Activated CD4-positive, alpha-beta memory T cell treated with anti-CD3 and anti-CD28 coated beads for 36 hours (primary cell): Measurements from ENCODE around the gene IMMP2L. TPM values are rescaled to one million over a fixed set of nuclear protein-coding genes. Genes with fewer than 3 reads are reported as not detected.
"Not testable (repeated sequence)": the region's sequence is repeated elsewhere in the genome, so short reads cannot be mapped to it uniquely, and the experiment has no call there.

Experiments
- CTCF ChIA-PET: fragments of 350-600 bp; sonication (Branson Sonifier 250); formaldehyde crosslinking; loops from one replicate; lab custom pipeline; 2021; ENCODE audit warnings: antibody characterized with exemption, inconsistent platforms; lab: Charles Lee
- POLR2A ChIA-PET: fragments of 350-600 bp; sonication (Branson Sonifier 250); formaldehyde crosslinking; loops from one replicate; lab custom pipeline; 2021; ENCODE audit warnings: antibody characterized with exemption; lab: Charles Lee
- DNase-seq: peaks from one replicate; pipeline ENCODE4 v3.0.0-alpha.2; 2020
- H3K27ac Mint-ChIP-seq: one replicate; pipeline ENCODE4 v1.8.0; 2021; ENCODE audit warnings: mixed read lengths
- H3K27me3 Mint-ChIP-seq: one replicate; pipeline ENCODE4 v1.8.0; 2021; ENCODE audit warnings: mixed read lengths
- H3K36me3 Mint-ChIP-seq: one replicate; pipeline ENCODE4 v1.8.0; 2021; ENCODE audit warnings: mixed read lengths
- H3K4me1 Mint-ChIP-seq: one replicate; pipeline ENCODE4 v1.8.0; 2021; ENCODE audit warnings: low read depth, mixed read lengths
- H3K4me3 Mint-ChIP-seq: one replicate; pipeline ENCODE4 v1.8.0; 2021; ENCODE audit warnings: mild to moderate bottlenecking, mixed read lengths
- H3K9me3 Mint-ChIP-seq: one replicate; pipeline ENCODE4 v1.8.0; 2021; ENCODE audit warnings: mixed read lengths
- intact Hi-C: fragments of 100-400 bp; cut with micrococcal nuclease; formaldehyde crosslinking; loops from one replicate; pipeline ENCODE4 v1.15.1; 2023
- total RNA-seq, 2 experiments: library from RNA; stranded (reverse); gene quantifications; one replicate each; pipeline ENCODE4 v1.2.3, GENCODE V29; 2021

IMMP2L gene
- total RNA-seq, 2 experiments from 2014 or later, result 14.4 to 20.5 TPM

- H3K9me3 Mint-ChIP-seq, result peaks cover 27% of the 10 kb centered on the region
- intact Hi-C loops, result no loop called here
- CTCF ChIA-PET, result no interaction called here
Observed at GRCh38 chr7:110677405-110677804, 884.9 kb downstream of the IMMP2L start.

GRCh38 chr7:110676785-110677184 lies 885.5 kb downstream of the IMMP2L start:
- intact Hi-C loops, result no loop called here
- POLR2A ChIA-PET, result no interaction called here
- Mint-ChIP-seq H3K36me3 (peaks cover 10% of the 10 kb centered on the region), H3K4me3 (no peak overlapping the region), H3K4me1 (no peaks in the 10 kb centered on the region), H3K27me3 (no peaks in the 10 kb centered on the region), H3K9me3 (peaks cover 30% of the 10 kb centered on the region), H3K27ac (no peak overlapping the region)
- CTCF ChIA-PET, result no interaction called here
- DNase-seq, result no peak

More at GRCh38 chr7:110677405-110677804, 884.9 kb downstream of the IMMP2L start:
- no peak overlapping the region for H3K27ac Mint-ChIP-seq
- DNase-seq, result no peak
- H3K36me3 Mint-ChIP-seq, result peaks cover 10% of the 10 kb centered on the region
- no peaks in the 10 kb centered on the region for H3K27me3 Mint-ChIP-seq
- POLR2A ChIA-PET, result no interaction called here
- H3K4me3 Mint-ChIP-seq, result no peak overlapping the region
- H3K4me1 Mint-ChIP-seq, result no peaks in the 10 kb centered on the region

GRCh38 chr7:110675383-110676103 lies 886.7 kb downstream of the IMMP2L start:
- peaks cover 33% of the 10 kb centered on the region for H3K9me3 Mint-ChIP-seq
- H3K36me3 Mint-ChIP-seq, result peaks cover 13% of the 10 kb centered on the region
- POLR2A ChIA-PET, result no interaction called here
- CTCF ChIA-PET, result no interaction called here
- H3K27me3 Mint-ChIP-seq, result no peaks in the 10 kb centered on the region
- no peak overlapping the region for H3K4me3 Mint-ChIP-seq
- no peaks in the 10 kb centered on the region for H3K4me1 Mint-ChIP-seq
- intact Hi-C loops, result no loop called here
- no peak overlapping the region for H3K27ac Mint-ChIP-seq
- no peak for DNase-seq

DNA sequence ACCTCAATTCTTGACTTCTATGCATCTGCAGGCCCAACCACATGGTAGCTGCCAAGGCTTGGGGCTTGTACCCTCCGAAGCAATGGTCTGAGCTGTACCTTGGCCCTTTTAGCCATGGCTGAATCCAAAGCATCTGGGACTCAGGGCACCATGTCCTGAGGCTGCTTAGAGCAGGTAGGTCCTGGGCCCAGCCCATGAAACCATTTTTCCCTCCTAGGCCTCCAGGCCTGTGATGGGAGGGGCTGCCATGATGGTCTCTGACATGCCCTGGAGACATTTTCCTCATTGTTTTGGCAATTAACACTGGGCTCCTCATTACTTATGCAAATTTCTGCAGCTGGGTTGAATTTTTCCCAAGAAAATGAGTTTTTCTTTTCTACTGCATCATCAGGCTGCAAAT lies 889.1 kb downstream of the IMMP2L start:
- intact Hi-C loops, result no loop called here
- POLR2A ChIA-PET, result no interaction called here
- Mint-ChIP-seq H3K27me3 (no peaks in the 10 kb centered on the region), H3K27ac (no peak overlapping the region), H3K4me3 (no peak overlapping the region), H3K9me3 (peaks cover 33% of the 10 kb centered on the region), H3K4me1 (no peaks in the 10 kb centered on the region), H3K36me3 (peaks cover 13% of the 10 kb centered on the region)
- DNase-seq, result no peak
- CTCF ChIA-PET, result no interaction called here

DNA sequence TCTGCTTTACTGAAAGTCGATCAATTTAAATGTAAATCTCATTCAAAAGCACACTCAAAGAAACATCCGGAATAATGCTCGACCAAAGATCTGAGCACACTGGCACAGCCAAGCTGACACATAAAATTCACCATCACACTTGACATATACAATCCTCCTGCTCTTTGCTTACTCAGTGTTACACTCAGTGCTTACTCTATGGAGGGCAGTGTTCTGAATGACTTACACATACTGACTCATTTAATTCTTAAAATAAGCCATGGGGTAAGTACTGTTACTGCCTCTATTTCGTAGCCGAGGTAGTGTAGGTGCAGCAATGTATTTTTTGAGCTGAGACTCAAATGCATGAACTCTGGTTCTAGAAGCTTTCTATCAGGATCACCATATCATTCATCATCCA lies 892.9 kb downstream of the IMMP2L start:
- DNase-seq, result no peak
- peaks cover 11% of the 10 kb centered on the region for H3K36me3 Mint-ChIP-seq
- CTCF ChIA-PET, result no interaction called here
- no peaks in the 10 kb centered on the region for H3K27me3 Mint-ChIP-seq
- POLR2A ChIA-PET, result no interaction called here
- no peak overlapping the region for H3K4me3 Mint-ChIP-seq
- intact Hi-C loops, result no loop called here
- peaks cover 31% of the 10 kb centered on the region for H3K9me3 Mint-ChIP-seq
- H3K4me1 Mint-ChIP-seq, result no peaks in the 10 kb centered on the region
- H3K27ac Mint-ChIP-seq, result no peak overlapping the region

GRCh38 chr7:110664803-110665202 lies 897.5 kb downstream of the IMMP2L start:
- no peak overlapping the region for H3K4me3 Mint-ChIP-seq
- peaks cover 21% of the 10 kb centered on the region for H3K9me3 Mint-ChIP-seq
- CTCF ChIA-PET, result no interaction called here
- H3K27ac Mint-ChIP-seq, result no peak overlapping the region
- POLR2A ChIA-PET, result interaction anchor here (0.7 kb wide), 1 partner anchor 14 kb away, joined by 4 read pairs; no protein-coding TSS in a partner anchor
- peaks cover 3% of the 10 kb centered on the region for H3K36me3 Mint-ChIP-seq
- no peaks in the 10 kb centered on the region for H3K4me1 Mint-ChIP-seq
- intact Hi-C loops, result no loop called here
- no peak for DNase-seq
- H3K27me3 Mint-ChIP-seq, result no peaks in the 10 kb centered on the region

GRCh38 chr7:110660637-110661036 lies 901.7 kb downstream of the IMMP2L start:
- H3K27me3 Mint-ChIP-seq, H3K36me3 Mint-ChIP-seq, POLR2A ChIA-PET, CTCF ChIA-PET, intact Hi-C loops, DNase-seq, H3K27ac Mint-ChIP-seq, H3K4me1 Mint-ChIP-seq, H3K4me3 Mint-ChIP-seq: not testable (repeated sequence)
- peaks cover 56% of the 10 kb centered on the region for H3K9me3 Mint-ChIP-seq

- Mint-ChIP-seq H3K27ac (no peak overlapping the region), H3K27me3 (no peaks in the 10 kb centered on the region), H3K4me1 (no peaks in the 10 kb centered on the region), H3K4me3 (no peak overlapping the region), H3K9me3 (peaks cover 7% of the 10 kb centered on the region), H3K36me3 (no peaks in the 10 kb centered on the region)
- intact Hi-C loops, result no loop called here
- ChIA-PET CTCF (no interaction called here), POLR2A (interaction anchor here (0.6 kb wide), 1 partner anchor 15 kb away, joined by 4 read pairs; no protein-coding TSS in a partner anchor)
- no peak for DNase-seq
Observed at GRCh38 chr7:110650328-110650727, 912.0 kb downstream of the IMMP2L start.

DNA sequence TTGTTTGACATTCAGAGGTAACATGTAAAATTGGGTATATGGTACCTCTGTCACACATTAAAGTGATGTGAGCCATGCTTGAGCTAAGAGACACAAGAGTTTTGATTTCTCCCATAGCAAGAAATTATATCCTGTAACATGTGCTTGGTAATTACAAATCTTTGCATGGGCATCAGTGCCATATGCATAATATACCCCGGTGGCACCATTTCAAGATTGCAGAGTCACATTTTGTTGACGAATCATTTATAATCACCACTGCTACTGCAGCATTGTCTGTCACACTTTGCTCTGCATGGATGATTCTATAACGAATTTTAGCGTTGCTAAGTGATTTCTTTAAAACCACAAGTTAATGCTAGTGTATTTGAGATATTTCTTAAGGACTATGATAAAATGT lies 915.0 kb downstream of the IMMP2L start:
- Mint-ChIP-seq H3K4me3 (no peak overlapping the region), H3K4me1 (no peaks in the 10 kb centered on the region), H3K9me3 (no peaks in the 10 kb centered on the region), H3K27me3 (no peaks in the 10 kb centered on the region), H3K27ac (no peak overlapping the region), H3K36me3 (no peaks in the 10 kb centered on the region)
- ChIA-PET CTCF (no interaction called here), POLR2A (no interaction called here)
- intact Hi-C loops, result no loop called here
- DNase-seq, result no peak

GRCh38 chr7:110646804-110647203 lies 915.5 kb downstream of the IMMP2L start:
- intact Hi-C loops, result no loop called here

DNA sequence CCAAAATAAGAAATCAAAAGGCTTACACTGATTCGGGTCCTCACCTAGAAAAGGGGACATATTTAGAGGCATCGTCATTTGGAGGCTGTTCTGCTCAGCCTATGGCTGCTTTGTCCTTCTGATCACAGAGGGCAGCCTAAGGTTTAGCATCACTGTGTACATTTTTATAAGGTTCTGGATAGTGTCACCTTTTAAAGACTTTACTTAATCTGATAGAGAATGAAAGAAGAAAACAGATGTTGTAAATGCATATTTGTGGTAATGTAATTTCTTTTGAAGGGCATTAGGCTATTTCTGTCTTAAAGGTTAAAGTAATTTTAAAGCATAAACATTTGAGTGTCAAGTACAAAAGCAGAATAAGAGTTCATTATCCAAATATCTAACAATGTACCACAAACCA lies 916.7 kb downstream of the IMMP2L start:
- Mint-ChIP-seq H3K27ac (no peak overlapping the region), H3K4me1 (no peaks in the 10 kb centered on the region), H3K36me3 (no peaks in the 10 kb centered on the region), H3K9me3 (no peaks in the 10 kb centered on the region), H3K27me3 (no peaks in the 10 kb centered on the region), H3K4me3 (no peak overlapping the region)
- intact Hi-C loops, result no loop called here
- no peak for DNase-seq
- POLR2A ChIA-PET, result no interaction called here
- CTCF ChIA-PET, result no interaction called here

More at GRCh38 chr7:110646804-110647203, 915.5 kb downstream of the IMMP2L start:
- H3K27me3 Mint-ChIP-seq, result no peaks in the 10 kb centered on the region
- H3K27ac Mint-ChIP-seq, result no peak overlapping the region
- no peaks in the 10 kb centered on the region for H3K36me3 Mint-ChIP-seq
- DNase-seq, result no peak
- POLR2A ChIA-PET, result no interaction called here
- CTCF ChIA-PET, result no interaction called here
- H3K4me1 Mint-ChIP-seq, result no peaks in the 10 kb centered on the region
- no peaks in the 10 kb centered on the region for H3K9me3 Mint-ChIP-seq
- H3K4me3 Mint-ChIP-seq, result no peak overlapping the region

DNA sequence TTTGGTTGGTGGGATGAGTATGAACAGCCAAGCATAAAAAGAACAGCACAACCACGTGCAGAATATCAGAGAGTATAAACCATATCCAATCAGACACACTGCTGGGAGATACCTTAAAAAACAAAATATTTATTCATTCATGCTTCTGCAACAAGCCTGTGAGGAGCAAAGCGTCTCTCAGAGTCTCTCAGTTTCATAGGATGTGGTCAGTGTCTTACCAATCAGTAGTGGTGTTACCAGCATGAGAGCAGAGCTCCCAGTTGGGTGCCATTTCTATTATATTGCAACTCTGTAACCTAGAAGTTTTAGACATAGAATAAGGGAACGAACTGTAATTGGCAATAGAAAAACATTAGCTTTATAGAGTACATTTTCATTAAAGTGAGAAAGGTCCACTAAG lies 917.2 kb downstream of the IMMP2L start:
- Mint-ChIP-seq H3K4me1 (no peaks in the 10 kb centered on the region), H3K27me3 (no peaks in the 10 kb centered on the region), H3K36me3 (no peaks in the 10 kb centered on the region), H3K27ac (no peak overlapping the region), H3K4me3 (no peak overlapping the region), H3K9me3 (no peaks in the 10 kb centered on the region)
- no peak for DNase-seq
- CTCF ChIA-PET, result no interaction called here
- intact Hi-C loops, result no loop called here
- POLR2A ChIA-PET, result no interaction called here

- H3K27me3 Mint-ChIP-seq, result peaks cover 5% of the 10 kb centered on the region
- intact Hi-C loops, result no loop called here
- H3K4me3 Mint-ChIP-seq, result no peak overlapping the region
- H3K36me3 Mint-ChIP-seq, result no peaks in the 10 kb centered on the region
- no peak overlapping the region for H3K27ac Mint-ChIP-seq
- H3K9me3 Mint-ChIP-seq, result peaks cover 5% of the 10 kb centered on the region
- ChIA-PET POLR2A (no interaction called here), CTCF (no interaction called here)
- DNase-seq, result no peak
- H3K4me1 Mint-ChIP-seq, result no peaks in the 10 kb centered on the region
Observed at GRCh38 chr7:110637252-110637651, 925.0 kb downstream of the IMMP2L start.
